Esophagus squamous epithelium (tissue), 4 donors: ENCODE measurements around the gene COL26A1.

Experiments
- CTCF ChIP-seq, 6 experiments: fragments of 450-650 bp in 4 of 6; fragments of 200-600 bp in 2 of 6; sonication (generic) in 2 of 6; IDR thresholded peaks; one replicate each; pipeline ENCODE4 v1.5.1; 2016 to 2019; ENCODE audit warnings: antibody characterized with exemption in 6 of 6, mild to moderate bottlenecking in 4 of 6, moderate library complexity in 4 of 6
- POLR2A ChIP-seq, 4 donors: fragments of 450-650 bp; IDR thresholded peaks; one replicate each; pipeline ENCODE4 v1.6.1; 2017; ENCODE audit warnings: antibody characterized with exemption in 4 of 4, mild to moderate bottlenecking in 4 of 4, moderate library complexity in 3 of 4

- no peak for TF ChIP-seq POLR2A (IDR thresholded peaks at IDR 0.05)
- no peak for TF ChIP-seq CTCF (IDR thresholded peaks at IDR 0.05)
Observed at GRCh38 chr7:101543242-101543766, 180.6 kb downstream of the COL26A1 start.
